K562 (cell line): ENCODE data around the gene HS3ST2. TPM values are rescaled to one million over a fixed set of nuclear protein-coding genes. Genes with fewer than 3 reads are reported as not detected.

Experiments
- CBX3 ChIP-seq, 2 experiments: IDR thresholded peaks; 1 replicate in 1 of 2; 2 replicates in 1 of 2; pipeline ENCODE4 v1.6.1; 2012; ENCODE audit warnings: inconsistent platforms in 2 of 2, low read length in 2 of 2, borderline replicate concordance in 1 of 2, control low read depth in 1 of 2
- OTX1 ChIP-seq: fragments of 450-650 bp; formaldehyde crosslinking; IDR thresholded peaks from 2 replicates; pipeline ENCODE4 v1.4.0; 2022; ENCODE audit warnings: mild to moderate bottlenecking
- ZNF165 ChIP-seq: fragments of 250-450 bp; sonication (Bioruptor Pico); IDR thresholded peaks from 2 replicates; pipeline ENCODE4 v1.4.0; 2020; ENCODE audit warnings: borderline replicate concordance
- polyA plus RNA-seq, 8 experiments: library from polyadenylated mRNA; depleted of rRNA in 4 of 8; stranded (reverse) in 5 of 8; unstranded in 3 of 8; fragments of >200 nt; fragmentation: Nextera tagmentation in 2 of 8; fragmentation: Illumina TruSeq in 1 of 8; extraction: Ambion mirVana in 2 of 8; extraction: Trizol in 1 of 8; gene quantifications; 2 replicates each; pipeline versions ENCODE4 v1.2.1 to v1.2.3, GENCODE V29; 2011 to 2014; ENCODE audit warnings: inconsistent platforms in 1 of 8, missing spikeins in 1 of 8
- total RNA-seq, 7 experiments: library from RNA; depleted of rRNA in 6 of 7; stranded (reverse); fragments of >200 nt in 6 of 7; fragmentation: Illumina TruSeq in 2 of 7; extraction: Trizol in 2 of 7; gene quantifications; 2 replicates each; pipeline versions ENCODE4 v1.2.1 to v1.2.3, GENCODE V29; 2011 to 2021; ENCODE audit warnings: low replicate concordance in 1 of 7
- TF ChIP-seq, protein P1 (sequence below): fragments of 450-650 bp; IDR thresholded peaks from 2 replicates; pipeline ENCODE4 v1.7.0; 2016; ENCODE audit warnings: borderline replicate concordance
- TF ChIP-seq, protein P2 (sequence below): sonication (generic); formaldehyde crosslinking; IDR thresholded peaks from 2 replicates; pipeline ENCODE4 v1.8.0; 2022; ENCODE audit warnings: mild to moderate bottlenecking, missing genetic modification reagents

Gene HS3ST2
- total and polyA plus RNA-seq, 9 of the 15 experiments (the other 6 are each of a cell fraction or from before 2014, with no cell fraction given), result not detected

DNA sequence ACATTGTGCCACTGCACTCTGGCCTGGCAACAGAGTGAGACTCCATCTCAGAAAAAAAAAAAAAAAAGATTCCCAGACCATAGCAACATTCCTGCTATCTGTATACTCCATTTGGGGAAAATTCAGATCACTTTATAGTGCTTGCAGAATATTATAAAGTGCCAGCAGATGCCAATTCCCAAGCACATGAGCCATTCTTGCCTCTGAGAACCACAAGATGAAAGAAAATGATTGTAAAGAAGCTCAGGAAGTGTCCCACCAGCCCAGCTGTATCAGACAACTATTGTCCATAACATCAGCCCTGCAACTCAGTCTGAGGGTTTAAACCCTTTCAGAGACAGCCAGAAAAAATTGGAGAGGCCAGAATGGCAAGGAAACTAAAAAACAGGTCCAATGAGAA, 69.0 kb downstream of the HS3ST2 start (continued):
- TF ChIP-seq, protein P1, sequence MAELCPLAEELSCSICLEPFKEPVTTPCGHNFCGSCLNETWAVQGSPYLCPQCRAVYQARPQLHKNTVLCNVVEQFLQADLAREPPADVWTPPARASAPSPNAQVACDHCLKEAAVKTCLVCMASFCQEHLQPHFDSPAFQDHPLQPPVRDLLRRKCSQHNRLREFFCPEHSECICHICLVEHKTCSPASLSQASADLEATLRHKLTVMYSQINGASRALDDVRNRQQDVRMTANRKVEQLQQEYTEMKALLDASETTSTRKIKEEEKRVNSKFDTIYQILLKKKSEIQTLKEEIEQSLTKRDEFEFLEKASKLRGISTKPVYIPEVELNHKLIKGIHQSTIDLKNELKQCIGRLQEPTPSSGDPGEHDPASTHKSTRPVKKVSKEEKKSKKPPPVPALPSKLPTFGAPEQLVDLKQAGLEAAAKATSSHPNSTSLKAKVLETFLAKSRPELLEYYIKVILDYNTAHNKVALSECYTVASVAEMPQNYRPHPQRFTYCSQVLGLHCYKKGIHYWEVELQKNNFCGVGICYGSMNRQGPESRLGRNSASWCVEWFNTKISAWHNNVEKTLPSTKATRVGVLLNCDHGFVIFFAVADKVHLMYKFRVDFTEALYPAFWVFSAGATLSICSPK, result no peak
- TF ChIP-seq, protein P2, sequence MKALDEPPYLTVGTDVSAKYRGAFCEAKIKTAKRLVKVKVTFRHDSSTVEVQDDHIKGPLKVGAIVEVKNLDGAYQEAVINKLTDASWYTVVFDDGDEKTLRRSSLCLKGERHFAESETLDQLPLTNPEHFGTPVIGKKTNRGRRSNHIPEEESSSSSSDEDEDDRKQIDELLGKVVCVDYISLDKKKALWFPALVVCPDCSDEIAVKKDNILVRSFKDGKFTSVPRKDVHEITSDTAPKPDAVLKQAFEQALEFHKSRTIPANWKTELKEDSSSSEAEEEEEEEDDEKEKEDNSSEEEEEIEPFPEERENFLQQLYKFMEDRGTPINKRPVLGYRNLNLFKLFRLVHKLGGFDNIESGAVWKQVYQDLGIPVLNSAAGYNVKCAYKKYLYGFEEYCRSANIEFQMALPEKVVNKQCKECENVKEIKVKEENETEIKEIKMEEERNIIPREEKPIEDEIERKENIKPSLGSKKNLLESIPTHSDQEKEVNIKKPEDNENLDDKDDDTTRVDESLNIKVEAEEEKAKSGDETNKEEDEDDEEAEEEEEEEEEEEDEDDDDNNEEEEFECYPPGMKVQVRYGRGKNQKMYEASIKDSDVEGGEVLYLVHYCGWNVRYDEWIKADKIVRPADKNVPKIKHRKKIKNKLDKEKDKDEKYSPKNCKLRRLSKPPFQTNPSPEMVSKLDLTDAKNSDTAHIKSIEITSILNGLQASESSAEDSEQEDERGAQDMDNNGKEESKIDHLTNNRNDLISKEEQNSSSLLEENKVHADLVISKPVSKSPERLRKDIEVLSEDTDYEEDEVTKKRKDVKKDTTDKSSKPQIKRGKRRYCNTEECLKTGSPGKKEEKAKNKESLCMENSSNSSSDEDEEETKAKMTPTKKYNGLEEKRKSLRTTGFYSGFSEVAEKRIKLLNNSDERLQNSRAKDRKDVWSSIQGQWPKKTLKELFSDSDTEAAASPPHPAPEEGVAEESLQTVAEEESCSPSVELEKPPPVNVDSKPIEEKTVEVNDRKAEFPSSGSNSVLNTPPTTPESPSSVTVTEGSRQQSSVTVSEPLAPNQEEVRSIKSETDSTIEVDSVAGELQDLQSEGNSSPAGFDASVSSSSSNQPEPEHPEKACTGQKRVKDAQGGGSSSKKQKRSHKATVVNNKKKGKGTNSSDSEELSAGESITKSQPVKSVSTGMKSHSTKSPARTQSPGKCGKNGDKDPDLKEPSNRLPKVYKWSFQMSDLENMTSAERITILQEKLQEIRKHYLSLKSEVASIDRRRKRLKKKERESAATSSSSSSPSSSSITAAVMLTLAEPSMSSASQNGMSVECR (CRISPR knock-in tag), result no peak
- TF ChIP-seq CBX3 (IDR thresholded peaks at IDR 0.05; ENCODE audit: borderline replicate concordance in 1 of 2, low read length in 2 of 2), result no peak
- TF ChIP-seq OTX1 (CRISPR knock-in tag), result no peak
- TF ChIP-seq ZNF165 (CRISPR knock-in tag), result no peak
- TF ChIP-seq, all 486 proteins: peak for 0
